Renal cortical epithelial cell (primary cell): Measurements from ENCODE around the gene TAPBP. TPM values are rescaled to one million over a fixed set of nuclear protein-coding genes. Genes with fewer than 3 reads are reported as not detected.

ENCODE experiments used
- total RNA-seq: library from RNA; depleted of rRNA; stranded (reverse); fragments of >200 nt; gene quantifications from 2 replicates; pipeline ENCODE4 v1.2.3, GENCODE V29; 2014

The TAPBP gene
- total RNA-seq, 1 donor from 2014 or later, result 147 TPM

Other genes with a start within 250 kb of the TAPBP start
- 7.0 and 9.7 TPM in 2 replicates for gene HLA-DPA1, start 240.4 kb downstream of the TAPBP start, total RNA-seq
- gene HLA-DPB1, start 238.1 kb downstream of the TAPBP start, total RNA-seq, result 12.2 and 25.7 TPM in 2 replicates
- 0.17 and 0.20 TPM in 2 replicates for gene COL11A2, start 121.6 kb downstream of the TAPBP start, total RNA-seq
- gene RXRB, start 113.4 kb downstream of the TAPBP start, total RNA-seq, result 16.8 and 28.0 TPM in 2 replicates
- 108 and 119 TPM in 2 replicates for gene SLC39A7, start 113.2 kb downstream of the TAPBP start, total RNA-seq
- gene HSD17B8, start 109.4 kb downstream of the TAPBP start, total RNA-seq, result 11.2 and 26.0 TPM in 2 replicates
- gene RING1, start 105.6 kb downstream of the TAPBP start, total RNA-seq, result 18.4 and 28.0 TPM in 2 replicates
- gene VPS52, start 42.2 kb downstream of the TAPBP start, total RNA-seq, result 27.8 and 40.4 TPM in 2 replicates
- 1,432 and 3,352 TPM in 2 replicates for gene RPS18, start 42.0 kb downstream of the TAPBP start, total RNA-seq
- 2.7 and 5.9 TPM in 2 replicates for gene B3GALT4, start 37.0 kb downstream of the TAPBP start, total RNA-seq
- 54.6 and 106 TPM in 2 replicates for gene WDR46, start 24.8 kb downstream of the TAPBP start, total RNA-seq
- 30.7 and 41.5 TPM in 2 replicates for gene PFDN6, start 24.5 kb downstream of the TAPBP start, total RNA-seq
- gene RGL2, start 15.1 kb downstream of the TAPBP start, total RNA-seq, result 34.5 and 34.9 TPM in 2 replicates
- 16.0 and 24.1 TPM in 2 replicates for gene ZBTB22, start 3.7 kb upstream of the TAPBP start, total RNA-seq
- 39.2 and 88.8 TPM in 2 replicates for gene DAXX, start 8.9 kb upstream of the TAPBP start, total RNA-seq
- 0.70 and 10.9 TPM in 2 replicates for gene KIFC1, start 77.7 kb upstream of the TAPBP start, total RNA-seq
- gene PHF1, start 96.9 kb upstream of the TAPBP start, total RNA-seq, result 11.1 and 16.7 TPM in 2 replicates
- 74.7 and 90.5 TPM in 2 replicates for gene CUTA, start 104.0 kb upstream of the TAPBP start, total RNA-seq
- gene SYNGAP1, start 106.0 kb upstream of the TAPBP start, total RNA-seq, result 1.0 and 5.9 TPM in 2 replicates
- 4.7 and 9.7 TPM in 2 replicates for gene ZBTB9, start 140.5 kb upstream of the TAPBP start, total RNA-seq